GM12878 (cell line): ENCODE measurements around the gene COPZ2. TPM values are rescaled to one million over a fixed set of nuclear protein-coding genes. Genes with fewer than 3 reads are reported as not detected.
"Not testable (repeated sequence)": the region's sequence is repeated elsewhere in the genome, so short reads cannot be mapped to it uniquely, and the experiment has no call there.

Source experiments
- ATAC-seq: fragments of 200-7000 bp; cut with Tn5 transposase; 3 replicates; pipeline ENCODE4 v1.9.1; 2020; ENCODE audit warnings: mild to moderate bottlenecking, moderate library complexity
- BruUV-seq: library from RNA; stranded (reverse); fragments of 400-500 nt; replicated peaks from 2 replicates; lab custom pipeline; 2021; lab: Mats Ljungman, UMichigan
- CTCF ChIA-PET: fragments of 300-600 bp; sonication (Branson Sonifier 250); formaldehyde crosslinking; extraction: SDS; loops from one replicate; lab custom pipeline; 2021; ENCODE audit warnings: inconsistent platforms; lab: Yijun Ruan, JAX
- POLR2A ChIA-PET: fragments of 350-600 bp; formaldehyde crosslinking; extraction: SDS; loops from one replicate; lab custom pipeline; 2021; ENCODE audit warnings: inconsistent platforms; lab: Charles Lee
- RAD21 ChIA-PET: fragments of 300-600 bp; sonication (Branson Sonifier 250); formaldehyde crosslinking; loops from one replicate; lab custom pipeline; 2023; ENCODE audit warnings: antibody characterized with exemption; ENCODE audit not compliant: unreplicated experiment; lab: Charles Lee
- SMC1A ChIA-PET: fragments of 300-600 bp; sonication (Branson Sonifier 250); formaldehyde crosslinking; loops from one replicate; lab custom pipeline; 2023; ENCODE audit not compliant: unreplicated experiment, uncharacterized antibody; lab: Charles Lee
- DNase-seq: peaks from one replicate; pipeline ENCODE4 v3.0.0-alpha.2; 2011; ENCODE audit warnings: low read depth, low spot score
- FAIRE-seq: peaks from 3 replicates; lab custom pipeline; 2011; peaks lifted over from hg19 to GRCh38; lab: Jason Lieb, UNC
- H2AFZ ChIP-seq: 2 replicates; pipeline ENCODE4 v1.6.0; 2011; ENCODE audit warnings: low read depth, low read length, control low read depth; ENCODE audit not compliant: control insufficient read depth
- H3K27ac ChIP-seq: 2 replicates; pipeline ENCODE4 v1.5.1; 2011; ENCODE audit warnings: control low read depth; ENCODE audit not compliant: control insufficient read depth, insufficient read depth
- H3K27me3 ChIP-seq, 2 experiments: replicated peaks in 1 of 2; 2 replicates each; pipeline versions ENCODE4 v1.6.0 to v1.6.1; 2011; ENCODE audit warnings: low read length in 1 of 2; ENCODE audit not compliant: control insufficient read depth in 2 of 2, insufficient read depth in 2 of 2
- H3K36me3 ChIP-seq, 2 experiments: 2 replicates each; pipeline ENCODE4 v1.5.1; 2011; ENCODE audit warnings: low read length in 1 of 2; ENCODE audit not compliant: control insufficient read depth in 2 of 2, insufficient read depth in 2 of 2
- H3K4me1 ChIP-seq: 2 replicates; pipeline ENCODE4 v1.6.1; 2011; ENCODE audit warnings: mild to moderate bottlenecking, low read length, moderate library complexity, mixed read lengths; ENCODE audit not compliant: control insufficient read depth, insufficient read depth
- H3K4me2 ChIP-seq: 2 replicates; pipeline ENCODE4 v1.6.0; 2011; ENCODE audit warnings: control low read depth; ENCODE audit not compliant: control insufficient read depth, insufficient read depth
- H3K4me3 ChIP-seq: fragments of 200-600 bp; sonication (generic); 2 replicates; pipeline ENCODE4 v1.5.1; 2016
- H3K79me2 ChIP-seq: 2 replicates; pipeline ENCODE4 v1.6.0; 2011; ENCODE audit warnings: low read length; ENCODE audit not compliant: control insufficient read depth, insufficient read depth
- H3K9ac ChIP-seq: 2 replicates; pipeline ENCODE4 v1.8.0; 2011; ENCODE audit warnings: low read length, control low read depth, mixed read lengths; ENCODE audit not compliant: control insufficient read depth, insufficient read depth
- H3K9me3 ChIP-seq: replicated peaks from 3 replicates; pipeline ENCODE4 v1.5.1; 2011; ENCODE audit warnings: mild to moderate bottlenecking, low read length; ENCODE audit not compliant: control insufficient read depth, insufficient read depth
- H4K20me1 ChIP-seq: 2 replicates; pipeline ENCODE4 v1.6.0; 2011; ENCODE audit not compliant: control insufficient read depth, insufficient read depth
- DPF2 ChIP-seq: fragments of 450-650 bp; IDR thresholded peaks from 2 replicates; pipeline ENCODE4 v1.6.1; 2017; ENCODE audit warnings: mild to moderate bottlenecking
- RAD51 ChIP-seq: fragments of 450-650 bp; IDR thresholded peaks from 2 replicates; pipeline ENCODE4 v1.6.1; 2016; ENCODE audit warnings: moderate library complexity, mild to moderate bottlenecking, inconsistent platforms
- TCF3 ChIP-seq: IDR thresholded peaks from 2 replicates; pipeline ENCODE4 v1.6.1; 2012; ENCODE audit warnings: low read depth, mild to moderate bottlenecking, low read length, borderline replicate concordance; ENCODE audit not compliant: insufficient read depth
- WGBS: methylation state at CpG from one replicate; pipeline ENCODE4 v1.1.6; 2016; ENCODE audit warnings: low lambda C conversion rate; ENCODE audit not compliant: insufficient replicate concordance, insufficient coverage; ENCODE audit errors: missing lambda C conversion rate; 5-methylcytosine and 5-hydroxymethylcytosine counted together
- in situ Hi-C: fragments of 300-500 bp; cut with MboI; formaldehyde crosslinking; loops from 9 replicates; pipeline ENCODE4 v1.14.3; 2018; ENCODE audit warnings: mixed read lengths
- intact Hi-C: fragments of 100-400 bp; cut with micrococcal nuclease; formaldehyde crosslinking; loops from one replicate; pipeline ENCODE4 v1.14.2; 2022; ENCODE audit not compliant: unreplicated experiment
- polyA plus RNA-seq, 11 experiments: library from polyadenylated mRNA; depleted of rRNA in 4 of 11; unstranded in 6 of 11; stranded (reverse) in 5 of 11; fragments of >200 nt; fragmentation: Nextera tagmentation in 4 of 11; fragmentation: Illumina TruSeq in 1 of 11; extraction: Ambion mirVana in 4 of 11; extraction: Trizol in 1 of 11; gene quantifications; 1 replicate in 1 of 11; 2 replicates in 10 of 11; pipeline versions ENCODE4 v1.2.1 to v1.2.3, GENCODE V29; 2011 to 2016; ENCODE audit warnings: inconsistent platforms in 2 of 11, missing spikeins in 2 of 11, low read depth in 1 of 11
- total RNA-seq, 4 experiments: library from RNA; depleted of rRNA in 3 of 4; stranded (reverse); fragments of >200 nt in 3 of 4; fragmentation: Illumina TruSeq in 1 of 4; extraction: Trizol in 1 of 4; gene quantifications; 2 replicates each; pipeline versions ENCODE4 v1.2.1 to v1.2.3, GENCODE V29; 2013 to 2021

Gene COPZ2
- total and polyA plus RNA-seq, 10 of the 15 experiments (the other 5 are each of a cell fraction or from before 2014, with no cell fraction given), result 0.20 to 4.3 (median 2.6) TPM

DNA sequence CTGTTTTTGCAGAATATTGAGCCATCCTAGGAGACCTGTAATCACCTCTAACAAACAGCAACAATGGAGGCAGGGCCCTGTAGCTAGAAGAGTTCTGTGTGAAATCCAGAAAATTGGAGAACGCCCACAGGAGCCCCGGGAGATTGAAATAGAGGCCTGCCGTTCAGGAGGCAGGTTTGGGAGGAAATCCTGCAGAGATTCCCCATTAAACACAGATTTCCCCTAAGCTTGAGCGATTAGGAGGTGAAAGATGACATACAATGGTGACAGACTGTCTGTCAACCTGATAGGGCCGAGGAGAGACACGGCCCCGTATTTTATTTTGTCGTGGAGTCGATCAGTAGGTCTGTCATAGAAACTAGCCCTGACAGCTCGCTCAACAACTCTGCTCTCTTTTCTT lies 48.4 kb downstream of the COPZ2 start:
- no peak overlapping the region for H3K27ac ChIP-seq
- H3K4me1 ChIP-seq, result peaks cover 13% of the 10 kb centered on the region
- in situ Hi-C loops, result no loop called here
- DNase-seq (no peak), FAIRE-seq (no peak), ATAC-seq (no peak)
- CTCF ChIA-PET, result interaction anchor here (0.8 to 3.7 kb wide), 8 partner anchors 11 to 47 kb away, joined by 3 to 24 read pairs (median 4); no protein-coding TSS in a partner anchor
- no peaks in the 10 kb centered on the region for H4K20me1 ChIP-seq
- TF ChIP-seq RAD51 (no peak), DPF2 (no peak), TCF3 (no peak)
- RAD21 ChIA-PET, result interaction anchor here (0.9 to 1.1 kb wide), 2 partner anchors 28 to 39 kb away, joined by 3 to 6 read pairs; no protein-coding TSS in a partner anchor
- H3K27me3 ChIP-seq, result no peaks in the 10 kb centered on the region
- no peak overlapping the region for H3K9ac ChIP-seq
- SMC1A ChIA-PET, result interaction anchor here (0.9 to 1.4 kb wide), 8 partner anchors 9 to 39 kb away, joined by 3 to 10 read pairs (median 3); no protein-coding TSS in a partner anchor
- no peak overlapping the region for H3K4me2 ChIP-seq
- 72% methylated on average over 10 of the region's 10 CpGs for WGBS
- no TSS peak for BruUV-seq
- H3K79me2 ChIP-seq, result no peaks in the 10 kb centered on the region
- H3K9me3 ChIP-seq, result no peaks in the 10 kb centered on the region
- no peak overlapping the region for H2AFZ ChIP-seq
- H3K36me3 ChIP-seq, result no peaks in the 10 kb centered on the region; a peak in 1 of 4 replicates
- intact Hi-C loops, result no loop called here
- POLR2A ChIA-PET, result no interaction called here
- H3K4me3 ChIP-seq, result no peak overlapping the region

DNA sequence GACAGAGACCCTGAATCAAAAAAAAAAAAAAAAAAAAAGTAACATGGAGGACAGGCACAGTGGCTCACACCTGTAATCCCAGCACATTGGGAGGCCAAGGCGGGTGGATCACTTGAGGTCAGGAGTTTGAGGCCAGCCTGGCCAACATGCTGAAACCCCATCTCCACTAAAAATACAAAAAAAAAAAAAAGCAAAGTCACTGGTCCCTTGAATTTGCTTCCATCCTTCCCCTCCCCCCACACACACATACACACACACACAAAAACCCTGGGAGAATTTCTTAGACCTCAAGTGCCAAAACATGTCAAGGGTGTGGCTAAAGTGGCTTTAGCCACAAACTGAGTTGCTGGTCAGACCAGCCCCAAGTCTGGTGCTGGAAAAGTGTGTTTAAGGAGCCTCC lies 49.2 kb downstream of the COPZ2 start:
- ATAC-seq, H2AFZ ChIP-seq, BruUV-seq, in situ Hi-C loops, H3K4me2 ChIP-seq, DNase-seq, H3K27ac ChIP-seq, POLR2A ChIA-PET, H3K36me3 ChIP-seq, H3K4me3 ChIP-seq, H4K20me1 ChIP-seq, H3K9me3 ChIP-seq, intact Hi-C loops, H3K27me3 ChIP-seq, H3K79me2 ChIP-seq, H3K9ac ChIP-seq, FAIRE-seq: not testable (repeated sequence)
- WGBS, result no CpG with 5 or more reads among the region's 1 CpG
- ChIA-PET SMC1A (interaction anchor here (0.9 to 1.4 kb wide), 3 partner anchors 8 to 30 kb away, joined by 3 to 10 read pairs (median 3); no protein-coding TSS in a partner anchor), CTCF (interaction anchor here (0.9 to 3.7 kb wide), 3 partner anchors 12 to 38 kb away, joined by 3 to 24 read pairs (median 18); no protein-coding TSS in a partner anchor), RAD21 (interaction anchor here (0.7 to 1.8 kb wide), 3 partner anchors 11 to 39 kb away, joined by 3 to 5 read pairs (median 3); no protein-coding TSS in a partner anchor)
- peaks cover 13% of the 10 kb centered on the region for H3K4me1 ChIP-seq
